MG63 (cell line): Measurements from ENCODE around the gene KATNA1. TPM values are rescaled to one million over a fixed set of nuclear protein-coding genes. Genes with fewer than 3 reads are reported as not detected.
A peak's percentile ranks its signal among the peaks of the same experiment; 100 is the strongest.

Experiments used
- DNase-seq: peaks from one replicate; pipeline ENCODE4 v3.0.0-alpha.2; 2020
- H3K27me3 ChIP-seq: fragments of 250-450 bp; sonication (Bioruptor Pico); 2 replicates; pipeline ENCODE4 v1.5.1; 2020; ENCODE audit warnings: mild to moderate bottlenecking, moderate library complexity
- H3K36me3 ChIP-seq: fragments of 250-450 bp; sonication (Bioruptor Pico); 2 replicates; pipeline ENCODE4 v1.5.1; 2020; ENCODE audit warnings: mild to moderate bottlenecking, moderate library complexity
- H3K4me3 ChIP-seq: fragments of 250-450 bp; sonication (Bioruptor Pico); 2 replicates; pipeline ENCODE4 v1.5.1; 2020; ENCODE audit warnings: mild to moderate bottlenecking, moderate library complexity
- H3K9me3 ChIP-seq: fragments of 250-450 bp; sonication (Bioruptor Pico); 2 replicates; pipeline ENCODE4 v1.5.1; 2020; ENCODE audit warnings: mild to moderate bottlenecking, moderate library complexity
- total RNA-seq: library from RNA; depleted of rRNA; stranded (reverse); fragments of >200 nt; shearing (Covaris generic); gene quantifications from 2 replicates; pipeline ENCODE4 v1.2.3, GENCODE V29; 2014; ENCODE audit warnings: low replicate concordance; rRNA removed

KATNA1 gene
- total RNA-seq, 1 experiment from 2014 or later, result 26.9 TPM

DNA sequence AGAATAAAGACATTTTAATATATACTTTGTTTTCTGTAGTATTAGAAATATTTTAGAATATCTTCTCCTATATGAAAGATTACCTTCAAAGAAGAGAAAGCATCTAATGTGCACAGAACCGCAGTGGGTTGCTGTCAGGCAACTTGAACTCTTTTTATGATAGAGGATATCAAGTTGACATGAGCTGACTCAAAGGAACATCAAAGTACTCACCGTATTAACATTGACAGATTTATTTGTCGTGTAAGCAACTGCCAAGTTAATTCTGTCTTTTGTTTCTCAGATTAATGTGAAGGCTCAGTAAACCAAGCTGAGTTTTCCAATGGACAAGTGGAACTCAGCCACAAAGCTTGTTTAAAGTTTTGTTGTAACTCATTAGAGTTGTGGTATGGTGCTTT is 84.6 kb downstream of the KATNA1 start:
- no peaks in the 10 kb centered on the region for H3K36me3 ChIP-seq
- DNase-seq, result no peak
- H3K27me3 ChIP-seq, result no peaks in the 10 kb centered on the region
- H3K9me3 ChIP-seq, result no peaks in the 10 kb centered on the region
- no peak overlapping the region for H3K4me3 ChIP-seq

DNA sequence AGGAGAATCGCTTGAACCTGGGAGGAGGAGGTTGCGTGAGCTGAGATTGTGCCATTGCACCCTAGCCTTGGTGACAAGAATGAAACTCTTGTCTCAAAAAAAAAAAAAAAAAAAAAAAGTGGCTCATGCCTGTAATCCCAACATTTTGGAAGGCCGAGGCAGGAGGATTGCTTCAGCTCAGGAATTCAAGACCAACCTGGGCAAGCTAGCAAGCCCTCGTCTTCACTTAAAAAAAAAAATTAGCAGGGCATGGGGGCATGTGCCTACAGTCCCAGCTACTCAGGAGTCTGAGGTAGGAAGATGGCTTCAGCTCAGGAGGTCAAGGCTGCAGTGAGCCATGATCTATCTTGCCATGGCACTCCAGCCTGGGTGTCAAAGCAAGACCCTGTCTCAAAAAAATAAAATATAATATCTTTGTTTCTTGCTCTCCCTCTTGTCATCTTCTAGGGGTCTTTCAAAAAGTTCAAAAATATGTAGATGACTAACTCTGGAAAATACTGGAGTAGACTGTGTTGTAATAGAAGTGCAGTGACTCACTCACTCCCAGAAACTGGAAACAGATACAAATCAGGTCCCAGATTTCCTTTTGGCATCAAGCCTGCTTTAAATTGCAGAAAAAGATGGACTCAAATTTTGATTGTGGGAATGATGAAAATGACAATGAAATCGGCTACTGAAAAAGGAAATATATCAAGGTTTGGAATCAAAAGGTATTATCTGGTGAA is 85.1 kb downstream of the KATNA1 start:
- H3K36me3 ChIP-seq, result no peaks in the 10 kb centered on the region
- no peaks in the 10 kb centered on the region for H3K27me3 ChIP-seq
- no peak overlapping the region for H3K4me3 ChIP-seq
- no peak for DNase-seq
- no peaks in the 10 kb centered on the region for H3K9me3 ChIP-seq

DNA sequence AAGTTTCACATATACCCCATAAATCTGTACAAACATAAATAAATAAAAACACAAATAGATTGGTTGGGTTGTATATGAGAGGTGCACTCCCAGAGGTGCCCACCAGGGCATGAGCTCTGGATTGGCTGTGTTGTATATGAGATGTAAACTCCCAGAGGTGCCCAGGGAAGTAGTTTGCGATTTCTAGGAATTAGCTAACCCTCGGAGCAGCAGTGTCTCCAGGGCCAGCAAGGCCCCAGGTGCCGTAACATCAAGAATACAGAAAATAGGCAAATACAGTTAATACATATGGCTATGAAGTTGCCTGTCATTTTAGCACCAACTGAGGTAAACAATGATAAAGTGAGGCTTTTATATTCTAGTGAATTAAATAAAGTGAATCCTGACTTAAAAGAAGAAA is 87.8 kb downstream of the KATNA1 start:
- Histone ChIP-seq H3K4me3 (no peak overlapping the region), H3K27me3 (no peaks in the 10 kb centered on the region), H3K9me3 (no peaks in the 10 kb centered on the region), H3K36me3 (no peaks in the 10 kb centered on the region)
- peak; percentile 26 for DNase-seq

DNA sequence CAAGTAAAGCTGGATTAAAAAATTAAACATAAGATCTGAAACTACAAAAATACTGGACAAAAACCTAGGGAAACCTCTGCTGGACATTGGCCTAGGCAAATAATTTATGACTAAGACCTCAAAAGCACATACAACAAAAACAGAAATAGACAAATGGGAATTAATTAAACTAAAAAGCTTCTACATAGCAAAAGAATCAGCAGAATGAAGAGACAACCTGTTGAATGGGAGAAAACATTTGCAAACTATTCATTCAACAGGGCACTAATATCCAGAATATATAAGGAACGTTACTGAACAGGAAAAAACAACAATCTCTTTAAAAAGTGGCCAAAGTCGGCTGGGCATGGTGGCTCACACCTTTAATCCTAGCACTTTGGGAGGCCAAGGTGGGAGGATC is 89.1 kb downstream of the KATNA1 start:
- no peaks in the 10 kb centered on the region for H3K36me3 ChIP-seq
- peaks cover 6% of the 10 kb centered on the region for H3K27me3 ChIP-seq
- no peak for DNase-seq
- H3K9me3 ChIP-seq, result no peaks in the 10 kb centered on the region
- H3K4me3 ChIP-seq, result no peak overlapping the region

DNA sequence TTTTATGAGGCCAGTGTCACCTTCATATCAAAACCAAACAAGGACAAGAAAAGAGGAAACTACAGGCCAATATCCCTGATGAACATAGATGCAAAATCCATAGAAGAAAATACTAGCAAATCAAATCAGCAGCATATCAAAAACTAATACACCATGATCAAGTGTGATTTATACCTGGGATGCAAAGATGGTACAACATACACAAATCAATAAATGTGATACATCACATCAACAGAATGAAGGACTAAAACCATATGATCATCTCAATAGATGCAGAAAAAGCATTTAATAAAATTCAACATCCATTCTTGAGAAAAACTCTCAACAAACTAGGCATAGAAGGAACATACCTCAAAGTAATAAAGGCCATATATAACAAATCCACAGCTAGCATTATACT is 90.5 kb downstream of the KATNA1 start:
- no peak for DNase-seq
- Histone ChIP-seq H3K36me3 (no peaks in the 10 kb centered on the region), H3K9me3 (no peaks in the 10 kb centered on the region), H3K4me3 (no peak overlapping the region), H3K27me3 (peaks cover 6% of the 10 kb centered on the region)

DNA sequence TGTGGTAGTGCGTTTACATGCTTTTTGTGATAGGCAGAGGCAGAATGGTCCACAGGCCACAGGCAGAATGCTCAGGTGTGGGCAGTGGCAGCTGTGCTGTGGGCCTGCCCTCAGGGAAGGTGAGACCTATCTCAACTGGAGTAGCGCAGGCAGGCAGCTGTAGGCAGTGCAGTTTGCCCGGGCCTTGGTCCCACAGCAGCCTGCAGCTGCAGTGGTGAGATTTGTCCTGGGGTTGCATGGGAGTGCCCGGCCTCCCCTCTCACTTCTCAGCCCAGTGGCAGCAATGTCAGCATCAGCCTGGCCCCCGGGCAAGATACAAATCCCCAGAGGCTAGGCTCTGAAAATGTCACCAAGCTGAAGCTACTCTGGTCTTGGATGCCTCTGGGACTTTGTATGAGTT is 96.6 kb downstream of the KATNA1 start:
- Histone ChIP-seq H3K36me3 (no peaks in the 10 kb centered on the region), H3K9me3 (no peaks in the 10 kb centered on the region), H3K4me3 (no peak overlapping the region), H3K27me3 (peaks cover 6% of the 10 kb centered on the region)
- DNase-seq, result no peak

DNA sequence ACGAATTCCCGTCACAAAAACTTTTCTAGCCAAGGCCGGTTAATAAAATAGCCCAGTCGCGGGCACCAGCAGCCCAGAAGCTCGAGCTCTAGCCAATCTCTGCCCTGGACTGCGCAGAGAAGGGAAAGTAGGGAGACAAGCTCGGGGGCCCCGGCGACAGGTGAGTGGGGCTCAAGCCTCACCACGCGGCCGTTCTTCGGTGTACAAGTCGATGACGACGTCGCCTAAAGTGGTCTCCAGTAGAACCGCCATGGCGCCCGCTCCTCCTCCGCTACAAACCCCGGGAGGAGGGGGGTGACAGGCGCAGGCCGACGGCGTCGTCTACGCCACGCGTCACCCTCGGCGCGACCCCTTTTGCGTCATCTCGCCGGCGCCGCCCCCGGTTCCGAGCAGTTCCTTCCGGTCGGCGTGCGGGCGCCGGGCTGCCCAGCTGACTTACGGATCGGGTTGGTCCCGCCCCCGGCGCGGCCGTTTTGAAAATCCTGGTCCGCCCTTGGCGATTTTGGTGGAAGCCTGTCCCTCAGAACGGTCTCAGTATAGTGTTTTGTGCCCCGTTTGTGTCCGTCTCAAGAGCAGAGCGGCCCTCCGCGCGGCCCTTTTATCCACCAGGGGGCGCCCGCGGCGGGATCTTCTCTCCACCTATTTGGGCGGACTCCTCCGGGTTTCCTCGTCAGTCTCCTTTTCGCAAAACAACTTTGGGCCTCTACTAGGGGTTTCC is 102.6 kb downstream of the KATNA1 start, which contains the start of gene PPIL4:
Gene PPIL4, minus strand, starts transcription at position 290 of the 718 bp plus-strand sequence. Its CDS starts 38 bp downstream, at position 252.
- DNase-seq, result peak; percentile 97
- Histone ChIP-seq H3K27me3 (no peaks in the 10 kb centered on the region), H3K36me3 (peaks cover 7% of the 10 kb centered on the region; the same call in 1 of the 2 replicates), H3K9me3 (no peaks in the 10 kb centered on the region), H3K4me3 (peak within 1 kb of the TSS; percentile 86)

DNA sequence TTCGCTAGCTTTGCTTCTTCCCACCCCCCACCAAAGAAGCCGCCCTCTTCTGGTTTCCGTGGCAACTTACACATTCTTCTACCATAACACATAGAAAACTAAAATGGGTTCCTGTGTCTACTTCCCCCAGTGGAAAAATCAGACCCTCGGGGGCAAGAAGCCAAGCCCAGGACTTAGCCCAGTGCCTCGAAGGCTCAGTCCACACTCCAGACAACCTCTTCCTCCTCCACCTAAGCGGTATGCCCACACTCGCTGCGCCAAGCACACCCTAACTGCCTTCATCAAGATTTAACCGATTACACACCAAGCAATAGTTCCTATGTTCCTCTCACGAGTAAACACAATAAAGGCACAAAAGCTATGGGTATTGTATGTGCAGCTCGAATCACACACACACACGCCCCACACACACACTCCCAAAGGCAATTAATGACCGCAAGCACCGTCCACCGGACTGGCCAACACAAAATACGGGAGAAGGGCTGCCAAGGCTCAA is 103.2 kb downstream of the KATNA1 start:
- DNase-seq, result peak; percentile 47
- Histone ChIP-seq H3K9me3 (no peaks in the 10 kb centered on the region), H3K4me3 (peak overlapping the region; percentile 86), H3K27me3 (no peaks in the 10 kb centered on the region), H3K36me3 (peaks cover 11% of the 10 kb centered on the region)

Other genes with a start within 250 kb of the KATNA1 start
- 8.4 TPM in 1 of 2 replicates, not detected in the other for gene SUMO4, start 248.5 kb downstream of the KATNA1 start, total RNA-seq
- gene ZC3H12D, start 163.7 kb downstream of the KATNA1 start, total RNA-seq, result 0.03 TPM in 1 of 2 replicates, not detected in the other
- 27.0 and 42.0 TPM in 2 replicates for gene PPIL4, start 102.7 kb downstream of the KATNA1 start, total RNA-seq
- 45.1 and 45.8 TPM in 2 replicates for gene GINM1, start 82.3 kb downstream of the KATNA1 start, total RNA-seq
- gene LATS1, start 69.4 kb upstream of the KATNA1 start, total RNA-seq, result 10.3 and 12.9 TPM in 2 replicates
- gene NUP43, start 97.8 kb upstream of the KATNA1 start, total RNA-seq, result 24.5 and 53.9 TPM in 2 replicates
- gene PCMT1, start 101.0 kb upstream of the KATNA1 start, total RNA-seq, result 229 and 267 TPM in 2 replicates
- gene LRP11, start 215.6 kb upstream of the KATNA1 start, total RNA-seq, result 40.1 and 48.0 TPM in 2 replicates
- gene RAET1E, start 249.4 kb upstream of the KATNA1 start, total RNA-seq, result 2.8 and 5.7 TPM in 2 replicates